GM18520 (cell line): Measurements from ENCODE around the gene FAM186B.
"Not testable (repeated sequence)": the region's sequence is repeated elsewhere in the genome, so short reads cannot be mapped to it uniquely, and the experiment has no call there.

Source experiments
- ATAC-seq: cut with Tn5 transposase; IDR thresholded peaks from one replicate; pipeline ENCODE4 v1.9.1; 2021; ENCODE audit not compliant: unreplicated experiment

The FAM186B gene, protein sequence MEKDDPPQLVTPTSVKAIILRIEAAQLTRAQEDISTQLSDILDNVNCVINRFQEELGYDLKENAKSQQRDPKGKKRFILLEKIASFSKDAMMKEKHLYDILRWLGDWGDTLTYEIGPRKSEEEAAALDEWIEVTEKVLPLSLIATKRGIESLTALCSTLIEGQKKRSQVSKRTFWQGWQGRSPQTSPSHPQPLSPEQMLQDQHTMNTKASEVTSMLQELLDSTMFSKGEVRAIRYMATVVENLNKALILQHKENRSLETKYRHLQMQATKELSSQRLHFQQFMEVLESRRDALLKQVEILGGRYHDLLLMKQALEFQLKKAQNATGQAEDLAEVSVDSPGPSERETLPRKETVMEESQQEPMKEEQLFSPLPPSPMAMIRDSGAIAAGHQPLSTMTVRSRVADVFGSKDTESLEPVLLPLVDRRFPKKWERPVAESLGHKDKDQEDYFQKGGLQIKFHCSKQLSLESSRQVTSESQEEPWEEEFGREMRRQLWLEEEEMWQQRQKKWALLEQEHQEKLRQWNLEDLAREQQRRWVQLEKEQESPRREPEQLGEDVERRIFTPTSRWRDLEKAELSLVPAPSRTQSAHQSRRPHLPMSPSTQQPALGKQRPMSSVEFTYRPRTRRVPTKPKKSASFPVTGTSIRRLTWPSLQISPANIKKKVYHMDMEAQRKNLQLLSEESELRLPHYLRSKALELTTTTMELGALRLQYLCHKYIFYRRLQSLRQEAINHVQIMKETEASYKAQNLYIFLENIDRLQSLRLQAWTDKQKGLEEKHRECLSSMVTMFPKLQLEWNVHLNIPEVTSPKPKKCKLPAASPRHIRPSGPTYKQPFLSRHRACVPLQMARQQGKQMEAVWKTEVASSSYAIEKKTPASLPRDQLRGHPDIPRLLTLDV

GRCh38 chr12:49605539-49605938 is at the start of gene FAM186B:
Gene FAM186B (minus strand): TSS chr12:49605639. CDS start chr12:49605477, 162 bp downstream.
- ATAC-seq, result not testable (repeated sequence)

DNA sequence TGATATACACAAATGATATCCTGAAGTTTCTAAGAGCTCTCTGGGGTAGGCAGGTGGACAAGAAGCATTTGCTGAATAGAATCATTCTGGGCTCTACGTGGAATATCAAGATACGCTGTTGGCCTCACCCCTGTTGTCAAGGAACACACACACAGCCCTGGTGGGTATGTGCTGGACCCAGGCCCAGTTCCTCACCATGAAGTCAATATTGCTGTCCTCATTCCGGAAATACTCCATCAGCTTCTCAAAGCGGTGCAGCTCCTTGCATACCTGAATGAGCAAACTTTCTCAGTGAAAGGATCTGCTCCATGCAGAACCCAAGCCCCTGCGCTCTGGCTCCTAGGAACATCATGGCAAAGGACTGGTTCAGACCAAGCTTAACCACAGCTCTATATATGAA is 49.3 kb upstream of the FAM186B start:
- ATAC-seq, result no peak

DNA sequence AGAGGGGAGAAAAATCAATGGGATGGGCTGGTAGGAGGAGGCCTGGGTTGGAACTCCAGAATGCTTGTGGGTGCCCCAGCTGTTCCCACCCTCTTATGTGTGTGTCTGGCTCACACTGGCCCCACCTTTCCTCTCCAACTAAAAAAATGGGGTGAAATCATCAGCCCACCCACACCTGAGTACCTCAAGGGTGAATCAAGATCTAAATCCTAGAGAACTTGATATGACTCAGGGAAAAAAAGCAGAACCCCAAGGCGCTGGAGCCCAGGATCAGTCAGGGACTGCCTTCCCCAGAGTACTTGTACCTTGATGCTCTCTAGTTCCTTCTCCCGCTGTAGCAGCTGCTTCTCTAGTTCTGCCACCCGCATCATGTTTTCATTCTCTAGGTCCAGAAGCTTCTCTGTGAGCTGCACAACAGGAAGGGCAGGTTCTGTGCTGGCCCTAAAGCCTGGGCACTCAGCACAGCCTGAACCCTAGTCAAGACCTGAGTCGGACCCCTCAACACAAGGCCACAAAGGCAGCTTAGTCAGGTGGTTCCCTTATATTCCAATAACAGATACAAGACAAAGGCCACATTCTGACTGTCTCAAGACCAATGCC is 47.6 kb upstream of the FAM186B start:
- ATAC-seq, result no peak

- no peak for ATAC-seq
These were observed 46.4 kb upstream of the FAM186B start for GRCh38 chr12:49651855-49652254.

- ATAC-seq, result no peak
These were observed 44.5 kb upstream of the FAM186B start for GRCh38 chr12:49649892-49650291.

- no peak for ATAC-seq
These were observed 44.0 kb upstream of the FAM186B start for GRCh38 chr12:49649445-49649844.

DNA sequence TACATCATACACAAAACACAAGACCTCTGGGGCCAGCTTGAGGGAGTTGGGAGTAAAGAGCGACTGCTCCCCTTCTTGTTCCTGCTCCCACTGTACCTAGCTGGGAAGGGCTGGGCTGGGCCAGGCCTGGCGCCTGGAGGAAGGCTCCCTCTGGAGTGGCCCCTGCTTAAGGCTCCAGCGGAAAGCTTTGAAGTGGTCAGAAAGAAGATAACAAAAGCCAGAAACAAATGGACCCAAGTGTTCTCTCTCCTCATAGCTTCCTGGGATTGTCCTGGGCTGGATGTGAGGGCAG is 43.2 kb upstream of the FAM186B start:
- ATAC-seq, result no peak

DNA sequence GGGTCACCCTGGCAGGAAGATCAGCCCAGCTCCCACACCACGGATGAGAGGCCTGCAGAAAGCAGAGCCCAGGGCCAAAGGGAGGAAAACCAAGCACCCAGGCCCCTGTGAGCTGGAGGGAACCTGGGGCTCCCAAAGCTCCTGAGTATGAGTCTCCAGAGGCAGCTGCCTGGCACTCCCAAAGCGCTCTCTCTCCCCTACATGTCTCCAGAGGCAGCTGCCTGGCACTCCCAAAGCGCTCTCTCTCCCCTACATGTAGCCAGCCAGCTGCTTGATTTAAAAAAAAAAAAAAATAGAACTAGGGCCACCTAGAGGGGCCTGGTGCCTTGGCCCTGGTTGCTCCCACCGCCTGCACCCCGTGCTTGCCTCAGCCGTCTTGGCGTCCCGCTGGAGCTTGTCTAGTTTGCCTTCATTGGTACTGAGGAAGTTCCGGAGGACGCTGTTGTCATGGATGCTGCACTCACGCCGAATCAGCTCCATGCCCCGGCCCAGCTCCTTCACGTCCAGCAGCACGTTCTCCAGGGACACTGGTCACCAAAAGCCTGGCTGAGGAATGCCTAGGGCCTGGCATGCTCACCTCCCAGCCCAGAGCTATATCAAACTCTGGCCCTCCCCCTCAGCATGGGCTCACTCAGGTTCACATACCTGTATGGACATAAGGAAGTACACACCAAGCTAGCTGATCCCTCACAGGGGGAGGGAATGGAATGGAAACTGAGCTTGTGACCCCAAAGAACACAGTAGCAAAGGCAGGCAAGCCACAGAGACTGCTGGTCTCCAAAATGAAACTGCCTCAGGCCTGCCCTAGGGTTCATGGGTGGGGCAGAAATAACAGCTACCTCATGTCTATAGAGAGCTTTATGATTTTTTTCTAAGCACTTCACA is 42.6 kb upstream of the FAM186B start:
- no peak for ATAC-seq

DNA sequence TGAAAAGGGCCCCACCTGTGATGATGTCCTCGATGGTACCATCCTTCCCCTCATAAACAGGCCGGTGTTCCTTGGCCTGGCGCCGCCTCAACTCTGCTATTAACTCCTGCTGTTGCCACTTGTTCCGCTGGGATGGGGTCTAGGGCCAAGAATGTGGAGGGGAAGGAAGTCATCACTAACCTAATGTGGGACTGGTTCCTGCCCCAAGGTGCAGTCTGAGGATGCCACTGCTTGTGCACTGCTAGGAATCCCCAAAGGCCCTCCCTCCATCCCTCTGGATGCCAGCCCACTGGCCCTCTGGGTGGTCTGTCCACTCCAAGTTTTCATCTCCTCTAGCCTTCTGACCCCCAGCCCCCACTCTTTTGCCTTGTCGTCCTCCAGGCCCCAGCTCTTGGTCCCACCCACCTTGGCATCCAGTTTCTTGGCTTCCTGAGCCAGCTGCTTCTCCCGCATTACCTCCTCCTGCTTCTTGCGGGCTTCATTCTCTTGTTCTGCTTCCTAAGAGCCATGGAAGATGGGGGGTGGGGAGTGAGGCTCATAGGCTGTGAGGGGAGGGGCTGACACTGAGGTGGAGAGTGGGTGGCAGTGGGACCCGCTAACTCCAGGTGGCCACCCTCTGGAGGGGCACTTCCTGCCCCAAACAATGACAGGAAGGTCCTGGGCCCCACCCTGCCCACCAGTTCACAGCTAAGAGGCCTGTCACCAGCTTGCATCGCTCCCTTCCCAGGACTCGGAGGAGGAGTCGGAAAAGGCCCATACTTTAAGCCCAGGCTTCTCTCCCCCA is 41.6 kb upstream of the FAM186B start:
- no peak for ATAC-seq

GRCh38 chr12:49646331-49646830 is 40.9 kb upstream of the FAM186B start:
- ATAC-seq, result no peak

DNA sequence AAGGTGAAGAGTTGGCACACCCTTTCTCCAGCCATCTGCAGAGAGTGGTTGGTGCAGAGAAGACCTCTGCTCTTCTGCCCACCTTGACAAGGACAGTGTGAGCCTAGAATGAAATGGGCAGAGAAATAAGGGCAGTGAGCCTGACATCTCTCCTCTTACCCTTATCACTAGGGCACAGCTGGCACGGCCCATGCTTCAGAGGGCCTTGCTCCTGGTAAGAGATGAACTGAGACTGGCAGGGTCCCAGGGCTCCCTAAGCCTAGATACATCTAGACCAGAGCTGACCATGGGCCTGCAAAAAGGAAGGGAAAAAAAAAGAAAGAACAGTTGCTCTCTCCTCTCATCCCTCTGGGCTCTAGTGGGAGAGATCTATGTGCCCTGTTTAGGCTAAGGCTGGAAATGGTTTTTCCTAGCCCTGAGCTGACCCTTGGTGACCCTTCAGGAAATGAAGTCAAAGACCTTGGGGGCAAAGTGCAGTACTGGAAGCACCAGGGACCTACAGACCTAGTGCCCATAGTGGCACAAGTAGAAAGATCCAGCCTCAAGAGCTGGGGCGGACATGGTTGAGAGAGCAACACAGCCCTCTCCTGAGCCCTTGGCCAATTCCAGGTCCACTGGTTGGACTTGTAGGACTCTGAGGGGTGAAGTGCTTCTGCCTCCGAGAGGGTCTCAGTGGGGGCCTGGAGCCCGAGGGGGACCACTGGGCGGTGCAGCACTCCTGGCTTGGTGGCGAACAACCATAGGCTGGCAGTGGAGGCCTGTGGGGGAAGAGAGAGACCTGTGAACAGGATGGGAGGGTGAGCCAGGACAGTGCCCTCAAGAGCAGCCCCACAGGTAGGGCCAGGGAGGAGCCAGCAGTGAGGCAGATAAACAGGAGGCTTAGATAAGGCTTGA is 40.0 kb upstream of the FAM186B start:
- ATAC-seq, result no peak

DNA sequence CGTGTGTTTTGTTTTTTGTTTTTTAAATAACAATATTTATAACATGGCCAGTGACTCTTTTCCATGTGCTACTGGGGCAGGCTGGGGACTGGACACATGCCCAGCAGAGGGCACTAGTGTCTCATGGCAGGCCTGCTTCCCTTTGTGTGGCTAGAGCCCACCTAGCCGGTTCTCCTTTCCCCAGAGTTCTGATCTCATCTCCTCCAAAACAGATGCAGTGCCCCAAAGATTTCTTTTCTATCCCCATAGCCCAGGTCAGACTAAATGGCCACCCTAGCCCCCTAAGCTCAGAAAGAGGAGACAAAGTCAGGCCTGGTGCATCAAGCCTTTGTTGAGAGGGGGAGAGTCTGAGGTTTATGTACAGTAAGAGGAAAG is 39.2 kb upstream of the FAM186B start:
- ATAC-seq, result no peak

DNA sequence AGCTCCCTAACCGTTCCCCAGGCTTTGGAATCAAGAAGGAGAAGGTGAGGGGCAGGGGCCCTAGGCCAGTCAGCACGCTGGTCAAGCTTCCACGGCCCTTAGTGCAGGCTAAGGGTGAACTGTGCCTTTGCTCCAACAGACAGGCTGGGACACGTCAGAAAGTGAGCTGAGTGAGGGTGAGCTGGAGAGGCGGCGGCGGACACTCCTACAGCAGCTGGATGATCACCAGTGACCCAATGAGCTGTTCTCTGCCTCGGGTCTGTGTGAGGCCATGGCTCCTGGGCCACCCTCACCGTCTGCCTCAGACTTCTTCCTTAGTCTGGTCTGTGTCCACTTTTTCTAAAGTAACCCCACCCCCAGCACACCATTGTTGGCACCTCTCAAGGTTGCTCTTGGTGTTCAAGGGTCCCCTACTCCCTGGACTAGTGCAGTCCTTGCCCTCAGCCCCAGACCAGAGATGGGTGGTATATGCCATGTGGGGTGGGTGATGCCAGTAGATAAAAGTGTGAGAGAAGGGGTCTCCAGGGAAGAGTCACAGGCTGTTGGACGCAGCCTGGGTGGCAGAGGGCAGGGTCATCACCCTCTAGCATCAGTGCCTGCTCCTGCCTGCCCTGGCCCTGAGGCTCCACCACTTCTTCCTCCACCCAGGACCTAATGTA is 38.7 kb upstream of the FAM186B start:
- no peak for ATAC-seq

- ATAC-seq, result no peak
These were observed 37.7 kb upstream of the FAM186B start for GRCh38 chr12:49643135-49643534.

- no peak for ATAC-seq
These were observed 36.9 kb upstream of the FAM186B start for GRCh38 chr12:49642370-49642802.

- no peak for ATAC-seq
These were observed 36.4 kb upstream of the FAM186B start for GRCh38 chr12:49641748-49642369.

- no peak for ATAC-seq
These were observed 31.7 kb upstream of the FAM186B start for GRCh38 chr12:49636979-49637755.
